ENCODE results near the gene DIAPH2. TPM values are rescaled to one million over a fixed set of nuclear protein-coding genes. Genes with fewer than 3 reads are reported as not detected.

The DIAPH2 gene
- total and polyA plus RNA-seq, 7 donors, result 2.6 to 19.2 (median 11.5) TPM

DNA sequence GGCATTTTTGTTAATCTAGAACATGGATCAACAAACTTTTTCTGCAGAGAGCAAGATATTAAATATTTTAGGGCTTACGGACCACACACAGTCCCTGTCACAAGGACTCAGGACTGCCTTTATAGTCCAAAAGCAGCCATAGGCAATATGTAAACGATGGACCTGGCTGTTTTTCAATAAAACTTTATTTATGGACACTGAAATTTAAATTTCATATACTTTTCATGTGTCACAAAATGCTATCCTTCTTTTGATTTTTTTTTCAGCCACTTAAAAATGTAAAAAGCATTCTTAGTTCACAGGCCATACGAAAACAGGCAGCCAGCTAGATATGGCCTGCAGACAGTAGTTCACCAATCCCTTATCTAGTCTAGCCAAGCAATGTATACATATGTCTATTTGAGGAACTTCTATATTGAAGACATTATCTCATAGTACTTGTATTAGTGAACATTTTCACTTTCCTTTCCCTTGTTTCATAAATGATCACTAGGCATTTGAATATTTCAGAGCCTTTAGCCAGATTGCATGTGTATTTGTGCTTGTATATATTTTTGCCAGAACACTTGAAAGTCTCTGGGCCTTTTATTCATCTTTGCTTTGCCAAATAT is 549.9 kb downstream of the DIAPH2 start:
- intact Hi-C loops (cut with DNase I), result no loop called here
- H3K36me3 ChIP-seq (ENCODE audit: insufficient read depth in 1 of 2, low read depth in 1 of 2), result no peaks in the 10 kb centered on the region
- H3K27me3 ChIP-seq (ENCODE audit: insufficient read depth in 3 of 3, low read length in 2 of 3), result no peaks in the 10 kb centered on the region
- no peak for DNase-seq
- no peak for ATAC-seq
- H3K9me3 ChIP-seq, result no peaks in the 10 kb centered on the region
- 86 to 99% (median 90%) methylated on average over 3 of the region's 3 CpGs for WGBS, 3 donors
- H3K27ac ChIP-seq, result no peak overlapping the region
- TF ChIP-seq CTCF (IDR thresholded peaks at IDR 0.05), result no peak
- H3K4me1 ChIP-seq, result no peaks in the 10 kb centered on the region
- H3K4me3 ChIP-seq, result no peak overlapping the region

GRCh38 chrX:97238632-97239031 is 554.0 kb downstream of the DIAPH2 start:
- H3K27ac ChIP-seq, result no peak overlapping the region
- DNase-seq, result no peak
- TF ChIP-seq CTCF (IDR thresholded peaks at IDR 0.05), result no peak
- H3K36me3 ChIP-seq (ENCODE audit: insufficient read depth in 1 of 2, low read depth in 1 of 2), result no peaks in the 10 kb centered on the region
- intact Hi-C loops (cut with DNase I), result no loop called here
- H3K9me3 ChIP-seq, result no peaks in the 10 kb centered on the region
- 87 to 90% (median 89%) methylated on average over 5 of the region's 5 CpGs for WGBS, 3 donors
- no peaks in the 10 kb centered on the region for H3K27me3 ChIP-seq (ENCODE audit: insufficient read depth in 3 of 3, low read length in 2 of 3)
- no peak overlapping the region for H3K4me3 ChIP-seq
- H3K4me1 ChIP-seq, result no peaks in the 10 kb centered on the region
- no peak for ATAC-seq

DNA sequence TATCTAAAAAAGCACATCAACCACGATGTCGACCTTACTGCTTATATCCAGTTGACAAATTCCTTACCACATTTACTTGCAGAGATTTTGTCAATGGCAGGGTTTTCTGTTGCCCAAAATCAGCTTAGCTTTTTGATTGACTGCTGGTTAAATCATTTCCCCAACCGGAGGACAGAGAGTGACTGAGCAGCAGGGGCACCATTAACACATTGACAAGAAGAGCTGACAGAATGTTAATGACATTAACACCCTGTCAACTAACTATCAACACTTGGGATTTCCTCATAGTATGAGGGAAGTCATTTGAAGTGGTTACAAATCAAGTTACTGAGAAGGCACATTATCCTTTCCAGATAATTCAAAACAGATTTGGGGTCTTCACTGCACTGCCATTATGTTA is 567.5 kb downstream of the DIAPH2 start:
- Histone ChIP-seq H3K4me1 (no peaks in the 10 kb centered on the region), H3K27ac (no peak overlapping the region), H3K36me3 (ENCODE audit: insufficient read depth in 1 of 2, low read depth in 1 of 2) (no peaks in the 10 kb centered on the region), H3K4me3 (no peak overlapping the region), H3K27me3 (ENCODE audit: insufficient read depth in 3 of 3, low read length in 2 of 3) (peaks cover 0 to 5% (median 0%) of the 10 kb centered on the region in 3 donors), H3K9me3 (no peaks in the 10 kb centered on the region)
- TF ChIP-seq CTCF (IDR thresholded peaks at IDR 0.05), result no peak
- ATAC-seq (no peak), DNase-seq (no peak)
- intact Hi-C loops (cut with DNase I), result no loop called here
- WGBS, 3 donors, result 55 to 69% (median 61%) methylated on average over 3 of the region's 3 CpGs

DNA sequence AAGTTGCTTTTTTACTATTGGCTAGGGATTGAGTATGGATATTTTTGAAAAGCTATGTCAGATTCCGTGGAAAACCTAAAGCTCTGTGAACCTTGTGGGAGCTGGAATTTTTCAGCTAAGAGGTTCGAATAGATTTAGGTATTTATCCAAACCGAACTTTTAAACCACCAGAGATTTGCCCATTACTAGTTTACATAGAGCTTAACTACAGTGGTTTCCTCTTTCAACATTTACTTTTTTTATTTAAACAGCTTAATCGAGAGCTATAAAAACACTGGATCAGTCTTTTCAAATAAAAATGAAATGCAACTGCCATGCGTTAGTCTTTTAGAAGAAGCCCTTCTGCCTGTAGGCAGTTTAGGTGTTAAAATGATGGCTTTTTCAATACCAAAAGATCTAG is 576.0 kb downstream of the DIAPH2 start:
- no peak for DNase-seq
- H3K4me1 ChIP-seq, result no peaks in the 10 kb centered on the region
- intact Hi-C loops (cut with DNase I), result no loop called here
- no peak for ATAC-seq
- H3K36me3 ChIP-seq (ENCODE audit: insufficient read depth in 1 of 2, low read depth in 1 of 2), result no peaks in the 10 kb centered on the region
- no peak overlapping the region for H3K27ac ChIP-seq
- H3K27me3 ChIP-seq (ENCODE audit: insufficient read depth in 3 of 3, low read length in 2 of 3), result no peaks in the 10 kb centered on the region
- no peaks in the 10 kb centered on the region for H3K9me3 ChIP-seq
- WGBS, 3 donors, result 61 to 78% (median 62%) methylated on average over 5 of the region's 5 CpGs
- TF ChIP-seq CTCF (IDR thresholded peaks at IDR 0.05), result no peak
- H3K4me3 ChIP-seq, result no peak overlapping the region

Measured in psoas muscle (tissue), 8 donors.